ENCODE measurements around the gene CDK8. TPM values are rescaled to one million over a fixed set of nuclear protein-coding genes. Genes with fewer than 3 reads are reported as not detected.
"Not testable (repeated sequence)": the region's sequence is repeated elsewhere in the genome, so short reads cannot be mapped to it uniquely, and the experiment has no call there.

CDK8 gene
- total RNA-seq, 1 experiment from 2014 or later = 22.2 TPM

DNA sequence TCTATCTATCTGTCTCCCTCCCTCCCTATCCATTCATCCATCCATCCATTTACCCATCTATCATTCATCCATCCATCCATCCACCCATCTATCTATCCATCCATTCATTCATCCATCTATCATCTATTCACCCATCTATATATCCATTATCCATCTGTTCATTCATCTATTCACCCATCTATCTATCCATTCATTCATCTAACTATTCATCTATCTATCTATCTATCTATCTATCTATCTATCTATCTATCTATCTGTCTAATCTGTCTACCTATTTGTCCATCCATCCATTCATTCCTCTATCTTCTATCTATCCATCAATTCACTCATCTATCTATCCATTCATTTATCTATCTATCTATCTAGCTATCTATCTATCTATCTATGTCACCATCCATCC lies 4.4 kb upstream of the CDK8 start:
- no peak for DNase-seq (ENCODE audit: unreplicated experiment)
- no TSS peak for BruUV-seq (replicated peaks)
- Mint-ChIP-seq H3K4me3 (ENCODE audit: unreplicated experiment) (no peak overlapping the region), H3K27me3 (ENCODE audit: insufficient read depth, unreplicated experiment) (no peaks in the 10 kb centered on the region), H3K9me3 (ENCODE audit: unreplicated experiment) (no peaks in the 10 kb centered on the region), H3K36me3 (ENCODE audit: insufficient read depth, unreplicated experiment) (no peaks in the 10 kb centered on the region), H3K4me1 (ENCODE audit: insufficient read depth, unreplicated experiment) (no peaks in the 10 kb centered on the region), H3K27ac (ENCODE audit: low read depth, unreplicated experiment) (no peak overlapping the region)
- intact Hi-C loops (cut with micrococcal nuclease) = no loop called here
- POLR2A ChIA-PET = no interaction called here
- CTCF ChIA-PET = no interaction called here
- no peak for TF ChIP-seq CTCF (IDR thresholded peaks at IDR 0.05; ENCODE audit: unreplicated experiment)

DNA sequence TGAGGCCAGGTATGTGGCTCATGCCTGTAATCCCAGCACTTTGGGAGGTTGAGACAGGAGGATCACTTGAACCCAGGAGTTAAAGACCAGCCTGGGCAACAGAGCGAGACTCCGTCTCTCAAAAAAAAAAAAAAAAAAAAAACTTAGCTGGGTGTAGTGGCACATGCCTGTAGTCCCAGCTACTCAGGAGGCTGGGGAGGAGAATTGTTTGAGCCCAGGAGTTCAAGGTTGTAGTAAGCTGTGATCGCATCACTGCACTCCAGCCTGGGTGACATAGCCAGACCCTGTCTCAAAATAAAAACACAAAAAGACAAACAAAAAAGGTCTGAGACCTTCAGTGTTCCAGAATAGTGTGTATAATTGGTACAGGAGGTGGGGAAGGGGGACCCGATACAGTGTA lies 1.9 kb upstream of the CDK8 start:
- DNase-seq (ENCODE audit: unreplicated experiment); H3K4me3 Mint-ChIP-seq (ENCODE audit: unreplicated experiment); H3K27me3 Mint-ChIP-seq (ENCODE audit: insufficient read depth, unreplicated experiment); H3K4me1 Mint-ChIP-seq (ENCODE audit: insufficient read depth, unreplicated experiment); BruUV-seq (replicated peaks); H3K36me3 Mint-ChIP-seq (ENCODE audit: insufficient read depth, unreplicated experiment); H3K27ac Mint-ChIP-seq (ENCODE audit: low read depth, unreplicated experiment); H3K9me3 Mint-ChIP-seq (ENCODE audit: unreplicated experiment); intact Hi-C loops (cut with micrococcal nuclease): not testable (repeated sequence)
- CTCF ChIA-PET = interaction anchor here (0.6 kb wide), 1 partner anchor 26 kb away, joined by 3 read pairs; no protein-coding TSS in a partner anchor
- POLR2A ChIA-PET = interaction anchor here (0.7 kb wide), 1 partner anchor 248 kb away, joined by 4 read pairs; no protein-coding TSS in a partner anchor

GRCh38 chr13:26253262-26253786 lies 605 bp upstream of the CDK8 start:
- ChIA-PET CTCF (interaction anchor here (0.7 to 1.4 kb wide), 2 partner anchors 69 to 445 kb away, joined by 3 to 4 read pairs; no protein-coding TSS in a partner anchor), POLR2A (interaction anchor here (0.5 to 1.4 kb wide), 4 partner anchors 16 to 998 kb away, joined by 3 to 6 read pairs (median 4); partner anchors contain the start of genes RNF6 and RPL21)
- Mint-ChIP-seq H3K36me3 (ENCODE audit: insufficient read depth, unreplicated experiment) (no peaks in the 10 kb centered on the region), H3K4me3 (ENCODE audit: unreplicated experiment) (peak overlapping the region; percentile 80), H3K27me3 (ENCODE audit: insufficient read depth, unreplicated experiment) (no peaks in the 10 kb centered on the region), H3K4me1 (ENCODE audit: insufficient read depth, unreplicated experiment) (peaks cover 18% of the 10 kb centered on the region), H3K9me3 (ENCODE audit: unreplicated experiment) (no peaks in the 10 kb centered on the region), H3K27ac (ENCODE audit: low read depth, unreplicated experiment) (peak overlapping the region; percentile 67)
- no TSS peak for BruUV-seq (replicated peaks)
- TF ChIP-seq CTCF (IDR thresholded peaks at IDR 0.05; ENCODE audit: unreplicated experiment) = no peak
- intact Hi-C loops (cut with micrococcal nuclease) = no loop called here
- DNase-seq (ENCODE audit: unreplicated experiment) = peak; percentile 1

- peak; percentile 48 for DNase-seq (ENCODE audit: unreplicated experiment)
- no peak for TF ChIP-seq CTCF (IDR thresholded peaks at IDR 0.05; ENCODE audit: unreplicated experiment)
- H3K36me3 Mint-ChIP-seq (ENCODE audit: insufficient read depth, unreplicated experiment) = no peaks in the 10 kb centered on the region
- BruUV-seq (replicated peaks) = no TSS peak
- peak overlapping the region; percentile 80 for H3K4me3 Mint-ChIP-seq (ENCODE audit: unreplicated experiment)
- H3K9me3 Mint-ChIP-seq (ENCODE audit: unreplicated experiment) = no peaks in the 10 kb centered on the region
- no peaks in the 10 kb centered on the region for H3K27me3 Mint-ChIP-seq (ENCODE audit: insufficient read depth, unreplicated experiment)
- H3K27ac Mint-ChIP-seq (ENCODE audit: low read depth, unreplicated experiment) = peak overlapping the region; percentile 47
- peaks cover 18% of the 10 kb centered on the region for H3K4me1 Mint-ChIP-seq (ENCODE audit: insufficient read depth, unreplicated experiment)
- intact Hi-C loops (cut with micrococcal nuclease) = loop anchor here (1.0 kb wide), 2 partner anchors 33 to 444 kb away; no protein-coding TSS in a partner anchor
- POLR2A ChIA-PET = interaction anchor here (0.7 to 4.6 kb wide), 6 partner anchors 11 to 440 kb away, joined by 3 to 48 read pairs (median 6); partner anchors contain the start of gene RNF6
- CTCF ChIA-PET = interaction anchor here (1.4 kb wide), 1 partner anchor 444 kb away, joined by 4 read pairs; no protein-coding TSS in a partner anchor
These were observed 718 bp downstream of the CDK8 start for GRCh38 chr13:26254583-26255111.

All from MCF 10A (cell line).